GM23338 (cell line): ENCODE results near the gene OBSCN. TPM values are rescaled to one million over a fixed set of nuclear protein-coding genes. Genes with fewer than 3 reads are reported as not detected.

ENCODE experiments used
- ATAC-seq: fragments of 200-7000 bp; cut with Tn5 transposase; 3 replicates; pipeline ENCODE4 v1.9.1; 2020
- DNase-seq: peaks from one replicate; pipeline ENCODE4 v3.0.0-alpha.2; 2015; ENCODE audit warnings: low spot score
- H2AFZ ChIP-seq: fragments of 200-600 bp; sonication (generic); 2 replicates; pipeline ENCODE4 v1.8.0; 2016; ENCODE audit warnings: antibody characterized with exemption, mild to moderate bottlenecking, moderate library complexity
- H3F3A ChIP-seq: fragments of 200-600 bp; sonication (generic); replicated peaks from 2 replicates; pipeline ENCODE4 v1.8.0; 2017; ENCODE audit warnings: antibody characterized with exemption, mixed run types, low read depth
- H3K27ac ChIP-seq: fragments of 200-600 bp; sonication (generic); 2 replicates; pipeline ENCODE4 v1.6.1; 2016; ENCODE audit warnings: low read depth
- H3K27me3 ChIP-seq: fragments of 200-600 bp; sonication (generic); 2 replicates; pipeline ENCODE4 v1.8.0; 2016; ENCODE audit warnings: mild to moderate bottlenecking, mixed run types, moderate library complexity; ENCODE audit not compliant: insufficient read depth
- H3K36me3 ChIP-seq: fragments of 200-600 bp; sonication (generic); 2 replicates; pipeline ENCODE4 v1.8.0; 2016; ENCODE audit warnings: mild to moderate bottlenecking; ENCODE audit not compliant: insufficient read depth
- H3K4me1 ChIP-seq: fragments of 200-600 bp; sonication (generic); 2 replicates; pipeline ENCODE4 v1.8.0; 2016; ENCODE audit warnings: mild to moderate bottlenecking, moderate library complexity; ENCODE audit not compliant: insufficient read depth
- H3K4me2 ChIP-seq: fragments of 200-600 bp; sonication (generic); 2 replicates; pipeline ENCODE4 v1.7.1; 2017; ENCODE audit warnings: mixed run types
- H3K4me3 ChIP-seq: fragments of 200-600 bp; sonication (generic); 2 replicates; pipeline ENCODE4 v1.6.1; 2016; ENCODE audit warnings: mixed run types
- H3K79me2 ChIP-seq: fragments of 200-600 bp; sonication (generic); replicated peaks from 2 replicates; pipeline ENCODE4 v1.8.0; 2017; ENCODE audit warnings: mild to moderate bottlenecking; ENCODE audit not compliant: insufficient read depth
- H3K9me2 ChIP-seq: fragments of 200-600 bp; sonication (generic); 2 replicates; pipeline ENCODE4 v1.8.0; 2017; ENCODE audit not compliant: insufficient read depth
- H4K20me1 ChIP-seq: fragments of 200-600 bp; sonication (generic); replicated peaks from 2 replicates; pipeline ENCODE4 v1.8.0; 2017; ENCODE audit warnings: mild to moderate bottlenecking; ENCODE audit not compliant: insufficient read depth
- H3K27ac Mint-ChIP-seq: 2 replicates; pipeline ENCODE4 v1.8.0; 2020; ENCODE audit warnings: inconsistent platforms, mild to moderate bottlenecking, moderate library complexity, mixed read lengths
- H3K27me3 Mint-ChIP-seq: 3 replicates; pipeline ENCODE4 v1.8.0; 2022; ENCODE audit warnings: low read depth, mild to moderate bottlenecking, moderate library complexity, mixed read lengths, inconsistent platforms; ENCODE audit not compliant: insufficient read depth, poor library complexity
- H3K36me3 Mint-ChIP-seq: 3 replicates; pipeline ENCODE4 v1.8.0; 2021; ENCODE audit warnings: low read depth, mild to moderate bottlenecking, inconsistent platforms, moderate library complexity, mixed read lengths
- H3K4me1 Mint-ChIP-seq: 3 replicates; pipeline ENCODE4 v1.8.0; 2020; ENCODE audit warnings: mild to moderate bottlenecking, inconsistent platforms, mixed read lengths
- H3K4me3 Mint-ChIP-seq: 3 replicates; pipeline ENCODE4 v1.8.0; 2021; ENCODE audit warnings: moderate library complexity, mild to moderate bottlenecking, inconsistent platforms, mixed read lengths
- H3K9me3 Mint-ChIP-seq: 3 replicates; pipeline ENCODE4 v1.8.0; 2020; ENCODE audit warnings: moderate library complexity, mild to moderate bottlenecking, inconsistent platforms, mixed read lengths
- CREB1 ChIP-seq: fragments of 250-450 bp; sonication (Bioruptor Pico); IDR thresholded peaks from 2 replicates; pipeline ENCODE4 v1.5.0; 2020; ENCODE audit warnings: low read depth, mild to moderate bottlenecking, moderate library complexity
- CTCF ChIP-seq, 2 experiments: fragments of 200-600 bp in 1 of 2; sonication (generic) in 1 of 2; conservative IDR thresholded peaks; 2 replicates each; pipeline versions ENCODE4 v1.5.1 to v1.6.1; 2016 to 2017; ENCODE audit warnings: antibody characterized with exemption in 2 of 2, low read depth in 2 of 2, mild to moderate bottlenecking in 2 of 2, moderate library complexity in 1 of 2
- ETS1 ChIP-seq: IDR thresholded peaks from 2 replicates; pipeline ENCODE4 v1.6.1; 2016; ENCODE audit warnings: antibody characterized with exemption
- EZH2 ChIP-seq: fragments of 200-600 bp; sonication (generic); IDR thresholded peaks from one replicate; pipeline ENCODE4 v1.8.0; 2017; ENCODE audit warnings: antibody characterized with exemption, mild to moderate bottlenecking, low read depth; ENCODE audit not compliant: unreplicated experiment
- EZH2phosphoT487 ChIP-seq: fragments of 200-600 bp; sonication (generic); IDR thresholded peaks from one replicate; pipeline ENCODE4 v1.8.1; 2018; ENCODE audit warnings: antibody characterized with exemption; ENCODE audit not compliant: unreplicated experiment
- JUNB ChIP-seq: IDR thresholded peaks from one replicate; pipeline ENCODE4 v1.6.1; 2016; ENCODE audit warnings: antibody characterized with exemption; ENCODE audit not compliant: unreplicated experiment
- NANOG ChIP-seq: IDR thresholded peaks from 2 replicates; pipeline ENCODE4 v1.6.1; 2016; ENCODE audit warnings: antibody characterized with exemption, borderline replicate concordance
- POLR2AphosphoS5 ChIP-seq: IDR thresholded peaks from 2 replicates; pipeline ENCODE4 v1.6.1; 2016; ENCODE audit warnings: antibody characterized with exemption, low read depth
- REST ChIP-seq: IDR thresholded peaks from one replicate; pipeline ENCODE4 v1.6.1; 2018; ENCODE audit warnings: antibody characterized with exemption; ENCODE audit not compliant: unreplicated experiment
- STAT1 ChIP-seq: IDR thresholded peaks from one replicate; pipeline ENCODE4 v1.6.1; 2016; ENCODE audit warnings: antibody characterized with exemption; ENCODE audit not compliant: unreplicated experiment
- ZNF114 ChIP-seq: fragments of 250-450 bp; sonication (Bioruptor Pico); IDR thresholded peaks from 2 replicates; pipeline ENCODE4 v1.5.0; 2020; ENCODE audit warnings: mild to moderate bottlenecking, moderate library complexity
- ZNF331 ChIP-seq: fragments of 250-450 bp; sonication (Bioruptor Pico); IDR thresholded peaks from 2 replicates; pipeline ENCODE4 v1.5.0; 2020; ENCODE audit warnings: low read depth, mild to moderate bottlenecking, moderate library complexity
- ZNF462 ChIP-seq: fragments of 250-450 bp; sonication (Bioruptor Pico); IDR thresholded peaks from 2 replicates; pipeline ENCODE4 v1.5.0; 2020; ENCODE audit warnings: mild to moderate bottlenecking, moderate library complexity
- polyA plus RNA-seq: library from polyadenylated mRNA; unstranded; fragments of >200 nt; fragmentation: Nextera tagmentation; extraction: Ambion mirVana; gene quantifications from 2 replicates; pipeline ENCODE4 v1.2.1, GENCODE V29; 2016
- total RNA-seq: library from RNA; depleted of rRNA; stranded (reverse); fragments of >200 nt; shearing (Covaris generic); gene quantifications from 2 replicates; pipeline ENCODE4 v1.2.3, GENCODE V29; 2014

The OBSCN gene
- total and polyA plus RNA-seq, 2 experiments from 2014 or later, result 8.4 to 38.5 TPM

- Histone ChIP-seq H2AFZ (no peak overlapping the region), H3K27ac (no peak overlapping the region), H4K20me1 (no peaks in the 10 kb centered on the region), H3K4me2 (no peak overlapping the region), H3F3A (no peaks in the 10 kb centered on the region), H3K36me3 (no peaks in the 10 kb centered on the region), H3K4me3 (no peak overlapping the region), H3K27me3 (no peaks in the 10 kb centered on the region), H3K9me2 (0 out of 2 replicates have a peak, but pooled peaks cover 6% of the 10 kb centered on the region), H3K79me2 (no peaks in the 10 kb centered on the region), H3K4me1 (no peaks in the 10 kb centered on the region)
- Mint-ChIP-seq H3K36me3 (peaks cover 13% of the 10 kb centered on the region), H3K9me3 (peaks cover 9% of the 10 kb centered on the region), H3K27ac (no peak overlapping the region), H3K4me1 (no peaks in the 10 kb centered on the region), H3K4me3 (no peak overlapping the region), H3K27me3 (peaks cover 5% of the 10 kb centered on the region)
- ATAC-seq (no peak), DNase-seq (no peak)
- TF ChIP-seq ZNF462, result no peak
- TF ChIP-seq CREB1, result no peak
- TF ChIP-seq POLR2AphosphoS5, result no peak
- TF ChIP-seq NANOG, result no peak
- no peak for TF ChIP-seq EZH2
- TF ChIP-seq ETS1, result no peak
- TF ChIP-seq EZH2phosphoT487, result no peak
- no peak for TF ChIP-seq ZNF114
- no peak for TF ChIP-seq REST
- TF ChIP-seq ZNF331 (CRISPR knock-in tag), result no peak
- no peak for TF ChIP-seq JUNB
- no peak for TF ChIP-seq CTCF (conservative IDR thresholded peaks at IDR 0.05; ENCODE audit: low read depth in 2 of 2)
- no peak for TF ChIP-seq STAT1
These were observed 104.4 kb downstream of the OBSCN start for GRCh38 chr1:228312136-228312764.
